HepG2 (cell line): Measurements from ENCODE around the gene DNAJB11. TPM values are rescaled to one million over a fixed set of nuclear protein-coding genes. Genes with fewer than 3 reads are reported as not detected.
A peak's percentile ranks its signal among the peaks of the same experiment; 100 is the strongest.

Experiments used
- ATAC-seq: fragments of 200-7000 bp; cut with Tn5 transposase; 3 replicates; pipeline ENCODE4 v1.9.1; 2020; ENCODE audit warnings: mild to moderate bottlenecking, moderate library complexity
- BruUV-seq: library from RNA; stranded (reverse); fragments of 400-500 nt; replicated peaks from 2 replicates; lab custom pipeline; 2021; lab: Mats Ljungman, UMichigan
- CTCF ChIA-PET: fragments of 300-600 bp; formaldehyde crosslinking; extraction: SDS; loops from one replicate; lab custom pipeline; 2021; ENCODE audit warnings: low total read pairs, inconsistent platforms, low intra/inter-chr PET ratio; lab: Yijun Ruan, JAX
- POLR2A ChIA-PET: fragments of 350-600 bp; sonication (Branson Sonifier 250); formaldehyde crosslinking; loops from one replicate; lab custom pipeline; 2020; ENCODE audit warnings: antibody characterized with exemption, inconsistent platforms; lab: Yijun Ruan, JAX
- DNase-seq: peaks from one replicate; pipeline ENCODE4 v3.0.0-alpha.2; 2015; ENCODE audit warnings: low spot score
- FAIRE-seq: peaks from 3 replicates; lab custom pipeline; 2011; peaks lifted over from hg19 to GRCh38; lab: Jason Lieb, UNC
- H2AFZ ChIP-seq: one replicate; pipeline ENCODE4 v1.6.1; 2011; ENCODE audit warnings: low read length, inconsistent platforms
- H3K27ac ChIP-seq: fragments of 300-600 bp; 3 replicates; pipeline ENCODE4 v1.8.0; 2011; ENCODE audit warnings: mixed run types, mild to moderate bottlenecking, mixed read lengths, low read length, inconsistent platforms; ENCODE audit not compliant: insufficient read depth; ENCODE audit errors: extremely low read length
- H3K27me3 ChIP-seq, 2 experiments: fragments of 200-600 bp in 1 of 2; 2 replicates in 1 of 2; 3 replicates in 1 of 2; pipeline versions ENCODE4 v1.6.0 to v1.8.0; 2011; ENCODE audit warnings: low read length in 2 of 2, mild to moderate bottlenecking in 2 of 2, moderate library complexity in 2 of 2, inconsistent platforms in 1 of 2; ENCODE audit not compliant: insufficient read depth in 2 of 2, control insufficient read depth in 1 of 2
- H3K36me3 ChIP-seq, 2 experiments: fragments of 200-600 bp in 1 of 2; replicated peaks in 1 of 2; 2 replicates in 1 of 2; 3 replicates in 1 of 2; pipeline versions ENCODE4 v1.5.1 to v1.8.0; 2011; ENCODE audit warnings: low read length in 2 of 2, inconsistent platforms in 1 of 2; ENCODE audit not compliant: insufficient read depth in 2 of 2, control insufficient read depth in 1 of 2
- H3K4me1 ChIP-seq: 2 replicates; pipeline ENCODE4 v1.5.1; 2012; ENCODE audit warnings: low read length, inconsistent platforms; ENCODE audit not compliant: insufficient read depth
- H3K4me2 ChIP-seq: 2 replicates; pipeline ENCODE4 v1.6.0; 2011; ENCODE audit warnings: low read depth, low read length, inconsistent platforms
- H3K4me3 ChIP-seq, 3 experiments: fragments of 200-600 bp in 1 of 3; sonication (generic), shearing (Covaris generic) in 1 of 3; replicated peaks in 1 of 3; 2 replicates each; pipeline ENCODE4 v1.5.1; 2011 to 2016; ENCODE audit warnings: low read length in 3 of 3, inconsistent platforms in 2 of 3, low read depth in 2 of 3, mild to moderate bottlenecking in 2 of 3, control low read depth in 1 of 3, mixed read lengths in 1 of 3; ENCODE audit not compliant: insufficient read depth in 1 of 3
- H3K79me2 ChIP-seq: one replicate; pipeline ENCODE4 v1.6.1; 2011; ENCODE audit warnings: low read length, inconsistent platforms; ENCODE audit not compliant: insufficient read depth
- H3K9ac ChIP-seq: 2 replicates; pipeline ENCODE4 v1.6.0; 2011; ENCODE audit warnings: mild to moderate bottlenecking, low read depth, low read length, inconsistent platforms; ENCODE audit not compliant: insufficient read depth
- H3K9me3 ChIP-seq: 2 replicates; pipeline ENCODE4 v1.5.1; 2012; ENCODE audit warnings: mild to moderate bottlenecking, low read length
- H4K20me1 ChIP-seq: 2 replicates; pipeline ENCODE4 v1.6.0; 2011; ENCODE audit warnings: inconsistent platforms, mild to moderate bottlenecking, low read length, moderate library complexity; ENCODE audit not compliant: insufficient read depth
- EEA1 ChIP-seq: sonication (generic); formaldehyde crosslinking; IDR thresholded peaks from 2 replicates; pipeline ENCODE4 v1.5.1; 2020; ENCODE audit warnings: mild to moderate bottlenecking, missing genetic modification reagents, borderline replicate concordance
- KDM3A ChIP-seq: IDR thresholded peaks from 2 replicates; pipeline ENCODE4 v1.6.1; 2018; ENCODE audit warnings: low read depth, missing compliant biosample characterization
- KDM6A ChIP-seq: IDR thresholded peaks from 2 replicates; pipeline ENCODE4 v1.6.1; 2016; ENCODE audit warnings: low read depth
- MAF1 ChIP-seq: sonication (generic); formaldehyde crosslinking; IDR thresholded peaks from 2 replicates; pipeline ENCODE4 v1.5.0; 2020; ENCODE audit warnings: missing genetic modification reagents, borderline replicate concordance
- NFYC ChIP-seq: IDR thresholded peaks from 2 replicates; pipeline ENCODE4 v1.6.1; 2016; ENCODE audit warnings: missing genetic modification reagents, missing compliant biosample characterization
- PHF8 ChIP-seq: sonication (generic); formaldehyde crosslinking; IDR thresholded peaks from 2 replicates; pipeline ENCODE4 v1.5.0; 2020; ENCODE audit warnings: missing genetic modification reagents
- TCF7 ChIP-seq: sonication (generic); IDR thresholded peaks from 2 replicates; pipeline ENCODE4 v1.6.1; 2016; ENCODE audit warnings: antibody characterized with exemption, low read depth
- XBP1 ChIP-seq: sonication (generic); formaldehyde crosslinking; IDR thresholded peaks from 2 replicates; pipeline ENCODE4 v1.5.0; 2020; ENCODE audit warnings: missing genetic modification reagents
- ZIK1 ChIP-seq: sonication (generic); formaldehyde crosslinking; IDR thresholded peaks from 2 replicates; pipeline ENCODE4 v1.5.0; 2020; ENCODE audit warnings: mild to moderate bottlenecking, low read depth, missing genetic modification reagents, borderline replicate concordance
- ZNF33B ChIP-seq: sonication (generic); formaldehyde crosslinking; IDR thresholded peaks from 2 replicates; pipeline ENCODE4 v1.5.1; 2020; ENCODE audit warnings: mild to moderate bottlenecking, missing genetic modification reagents
- ZSCAN29 ChIP-seq: sonication (generic); formaldehyde crosslinking; conservative IDR thresholded peaks from 2 replicates; pipeline ENCODE4 v1.4.0; 2020; ENCODE audit warnings: mild to moderate bottlenecking, missing genetic modification reagents
- WGBS: methylation state at CpG from one replicate; pipeline ENCODE4 v1.1.6; 2017; ENCODE audit warnings: low lambda C conversion rate; 5-methylcytosine and 5-hydroxymethylcytosine counted together
- in situ Hi-C: cut with HindIII; loops from 2 replicates; pipeline ENCODE4 v1.10.0; 2017; ENCODE audit warnings: low pct_unique_long_range_greater_than_20kb; ENCODE audit not compliant: extremely low pct_ligation_motif_present
- intact Hi-C: fragments of 100-400 bp; cut with micrococcal nuclease; formaldehyde crosslinking; loops from one replicate; pipeline ENCODE4 v1.10.0; 2022; ENCODE audit not compliant: unreplicated experiment
- polyA plus RNA-seq, 8 experiments: library from polyadenylated mRNA; depleted of rRNA in 3 of 8; stranded (reverse) in 7 of 8; unstranded in 1 of 8; fragments of >200 nt; fragmentation: Illumina TruSeq in 4 of 8; extraction: Trizol in 4 of 8; gene quantifications; 2 replicates each; pipeline versions ENCODE4 v1.2.1 to v1.2.3, GENCODE V29; 2011 to 2016; ENCODE audit warnings: low read depth in 4 of 8, missing spikeins in 1 of 8, mixed read lengths in 1 of 8; ENCODE audit not compliant: insufficient read depth in 1 of 8
- total RNA-seq, 5 experiments: library from RNA; depleted of rRNA; stranded (reverse); fragments of >200 nt; fragmentation: Illumina TruSeq; extraction: Trizol; gene quantifications; 2 replicates each; pipeline ENCODE4 v1.2.3, GENCODE V29; 2016; ENCODE audit warnings: low read depth in 1 of 5
- TF ChIP-seq, protein P1 (sequence below): IDR thresholded peaks from 2 replicates; pipeline ENCODE4 v1.6.1; 2016; ENCODE audit warnings: low read depth, borderline replicate concordance
- TF ChIP-seq, protein P2 (sequence below): IDR thresholded peaks from 2 replicates; pipeline ENCODE4 v1.4.0; 2020; ENCODE audit warnings: mild to moderate bottlenecking, missing genetic modification reagents
- TF ChIP-seq, protein P3 (sequence below): sonication (generic); formaldehyde crosslinking; IDR thresholded peaks from 2 replicates; pipeline ENCODE4 v1.8.0; 2022; ENCODE audit warnings: mild to moderate bottlenecking, missing genetic modification reagents, moderate library complexity

DNAJB11 gene
- total and polyA plus RNA-seq, 2 of the 13 experiments (the other 11 are each of a cell fraction or from before 2014, with no cell fraction given) = 41.0 to 132 TPM

DNA sequence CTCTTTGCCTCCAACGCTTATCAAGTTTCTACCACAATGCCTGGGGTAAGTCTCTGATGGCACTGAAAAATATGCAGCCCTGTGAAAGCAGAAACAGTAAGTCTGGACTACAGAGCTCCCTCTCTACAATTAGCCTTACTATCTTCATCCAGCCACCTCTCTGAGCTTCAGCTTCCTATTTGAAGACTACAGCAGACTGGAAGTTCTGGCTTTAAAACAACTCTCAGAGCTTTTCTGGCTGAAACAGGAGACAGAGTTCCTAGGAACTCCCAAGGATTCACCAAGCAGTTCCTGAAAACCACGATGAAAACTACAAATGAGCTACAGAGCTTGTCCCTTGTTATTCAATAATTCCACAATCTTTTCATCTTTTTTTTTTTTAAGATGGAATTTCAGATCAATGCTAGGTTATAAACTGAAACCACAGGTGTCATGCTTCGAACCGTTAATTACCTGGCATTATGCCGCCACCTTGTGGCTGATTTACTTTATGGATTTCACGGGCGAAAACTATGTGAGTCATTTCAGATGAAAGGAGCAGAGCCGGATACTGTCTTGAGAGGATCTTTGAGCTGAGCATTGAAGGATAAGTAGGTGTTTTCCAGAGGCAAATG is 30.2 kb upstream of the DNAJB11 start:
- H4K20me1 ChIP-seq = no peaks in the 10 kb centered on the region
- H3K9me3 ChIP-seq = no peaks in the 10 kb centered on the region
- peak; percentile 78 for FAIRE-seq
- no peak overlapping the region for H2AFZ ChIP-seq
- no peaks in the 10 kb centered on the region for H3K27me3 ChIP-seq
- no peaks in the 10 kb centered on the region for H3K36me3 ChIP-seq
- CTCF ChIA-PET = interaction anchor here (0.6 to 2.8 kb wide), 8 partner anchors 26 to 557 kb away, joined by 3 to 27 read pairs (median 4); no protein-coding TSS in a partner anchor
- H3K4me3 ChIP-seq = no peak overlapping the region
- no TSS peak for BruUV-seq
- WGBS = 12% methylated on average over 8 of the region's 8 CpGs
- peak; percentile 92 for ATAC-seq
- peak; percentile 70 for DNase-seq
- H3K79me2 ChIP-seq = no peaks in the 10 kb centered on the region
- peaks cover 18% of the 10 kb centered on the region for H3K4me1 ChIP-seq
- intact Hi-C loops (loop anchor here (1.0 to 2.0 kb wide), 3 partner anchors 76 to 558 kb away; no protein-coding TSS in a partner anchor), in situ Hi-C loops (loop anchor here (5.0 kb wide), 2 partner anchors 278 to 558 kb away; no protein-coding TSS in a partner anchor)
- H3K4me2 ChIP-seq = peak overlapping the region; percentile 26; the same call in 1 of the 2 replicates
- H3K27ac ChIP-seq = no peak overlapping the region
- POLR2A ChIA-PET = interaction anchor here (0.9 to 1.6 kb wide), 4 partner anchors 20 to 281 kb away, joined by 3 to 4 read pairs (median 3); partner anchors contain the start of gene DNAJB11
- H3K9ac ChIP-seq = no peak overlapping the region
- TF ChIP-seq XBP1 (CRISPR knock-in tag) (no peak), KDM3A (0 out of 2 replicates have a peak, but pooled peaks have one; percentile 43), KDM6A (CRISPR knock-in tag) (no peak), ZSCAN29 (CRISPR knock-in tag) (no peak), EEA1 (CRISPR knock-in tag) (no peak), ZIK1 (no peak), NFYC (CRISPR knock-in tag) (no peak), TCF7 (0 out of 2 replicates have a peak, but pooled peaks have one; percentile 22), ZNF33B (CRISPR knock-in tag) (no peak), MAF1 (CRISPR knock-in tag) (no peak), PHF8 (CRISPR knock-in tag) (no peak)
- TF ChIP-seq, protein P1, sequence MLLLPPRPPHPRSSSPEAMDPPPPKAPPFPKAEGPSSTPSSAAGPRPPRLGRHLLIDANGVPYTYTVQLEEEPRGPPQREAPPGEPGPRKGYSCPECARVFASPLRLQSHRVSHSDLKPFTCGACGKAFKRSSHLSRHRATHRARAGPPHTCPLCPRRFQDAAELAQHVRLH = no peak
- TF ChIP-seq, protein P2, sequence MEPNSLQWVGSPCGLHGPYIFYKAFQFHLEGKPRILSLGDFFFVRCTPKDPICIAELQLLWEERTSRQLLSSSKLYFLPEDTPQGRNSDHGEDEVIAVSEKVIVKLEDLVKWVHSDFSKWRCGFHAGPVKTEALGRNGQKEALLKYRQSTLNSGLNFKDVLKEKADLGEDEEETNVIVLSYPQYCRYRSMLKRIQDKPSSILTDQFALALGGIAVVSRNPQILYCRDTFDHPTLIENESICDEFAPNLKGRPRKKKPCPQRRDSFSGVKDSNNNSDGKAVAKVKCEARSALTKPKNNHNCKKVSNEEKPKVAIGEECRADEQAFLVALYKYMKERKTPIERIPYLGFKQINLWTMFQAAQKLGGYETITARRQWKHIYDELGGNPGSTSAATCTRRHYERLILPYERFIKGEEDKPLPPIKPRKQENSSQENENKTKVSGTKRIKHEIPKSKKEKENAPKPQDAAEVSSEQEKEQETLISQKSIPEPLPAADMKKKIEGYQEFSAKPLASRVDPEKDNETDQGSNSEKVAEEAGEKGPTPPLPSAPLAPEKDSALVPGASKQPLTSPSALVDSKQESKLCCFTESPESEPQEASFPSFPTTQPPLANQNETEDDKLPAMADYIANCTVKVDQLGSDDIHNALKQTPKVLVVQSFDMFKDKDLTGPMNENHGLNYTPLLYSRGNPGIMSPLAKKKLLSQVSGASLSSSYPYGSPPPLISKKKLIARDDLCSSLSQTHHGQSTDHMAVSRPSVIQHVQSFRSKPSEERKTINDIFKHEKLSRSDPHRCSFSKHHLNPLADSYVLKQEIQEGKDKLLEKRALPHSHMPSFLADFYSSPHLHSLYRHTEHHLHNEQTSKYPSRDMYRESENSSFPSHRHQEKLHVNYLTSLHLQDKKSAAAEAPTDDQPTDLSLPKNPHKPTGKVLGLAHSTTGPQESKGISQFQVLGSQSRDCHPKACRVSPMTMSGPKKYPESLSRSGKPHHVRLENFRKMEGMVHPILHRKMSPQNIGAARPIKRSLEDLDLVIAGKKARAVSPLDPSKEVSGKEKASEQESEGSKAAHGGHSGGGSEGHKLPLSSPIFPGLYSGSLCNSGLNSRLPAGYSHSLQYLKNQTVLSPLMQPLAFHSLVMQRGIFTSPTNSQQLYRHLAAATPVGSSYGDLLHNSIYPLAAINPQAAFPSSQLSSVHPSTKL = peak; percentile 21; the same call in 1 of the 2 replicates
- TF ChIP-seq, protein P3, sequence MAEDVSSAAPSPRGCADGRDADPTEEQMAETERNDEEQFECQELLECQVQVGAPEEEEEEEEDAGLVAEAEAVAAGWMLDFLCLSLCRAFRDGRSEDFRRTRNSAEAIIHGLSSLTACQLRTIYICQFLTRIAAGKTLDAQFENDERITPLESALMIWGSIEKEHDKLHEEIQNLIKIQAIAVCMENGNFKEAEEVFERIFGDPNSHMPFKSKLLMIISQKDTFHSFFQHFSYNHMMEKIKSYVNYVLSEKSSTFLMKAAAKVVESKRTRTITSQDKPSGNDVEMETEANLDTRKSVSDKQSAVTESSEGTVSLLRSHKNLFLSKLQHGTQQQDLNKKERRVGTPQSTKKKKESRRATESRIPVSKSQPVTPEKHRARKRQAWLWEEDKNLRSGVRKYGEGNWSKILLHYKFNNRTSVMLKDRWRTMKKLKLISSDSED = no peak
